IMR-90 (cell line): Measurements from ENCODE around the gene MUC20. TPM values are rescaled to one million over a fixed set of nuclear protein-coding genes. Genes with fewer than 3 reads are reported as not detected.

Experiments
- ATAC-seq: fragments of 200-7000 bp; cut with Tn5 transposase; 2 replicates; pipeline ENCODE4 v1.9.1; 2020; ENCODE audit warnings: low read depth, mild to moderate bottlenecking, moderate library complexity
- BruUV-seq: library from RNA; stranded (reverse); fragments of 400-500 nt; replicated peaks from 2 replicates; lab custom pipeline; 2021; lab: Mats Ljungman, UMichigan
- CTCF ChIA-PET: fragments of 300-600 bp; formaldehyde crosslinking; extraction: SDS; loops from one replicate; lab custom pipeline; 2021; ENCODE audit warnings: antibody characterized with exemption; lab: Yijun Ruan, JAX
- POLR2A ChIA-PET: fragments of 300-600 bp; sonication (Branson Sonifier 250); formaldehyde crosslinking; loops from one replicate; lab custom pipeline; 2022; ENCODE audit warnings: antibody characterized with exemption; ENCODE audit not compliant: unreplicated experiment; lab: Charles Lee
- DNase-seq: peaks from one replicate; pipeline ENCODE4 v3.0.0; 2013
- H2AFZ ChIP-seq: replicated peaks from 2 replicates; pipeline ENCODE3; 2013; ENCODE audit warnings: low read length, mild to moderate bottlenecking; ENCODE audit not compliant: poor library complexity
- H2AK5ac ChIP-seq: 2 replicates; pipeline ENCODE4 v1.6.1; 2013; ENCODE audit warnings: low read depth, low read length, inconsistent platforms
- H2AK9ac ChIP-seq: replicated peaks from 2 replicates; pipeline ENCODE3; 2013; ENCODE audit warnings: mild to moderate bottlenecking, low read depth, low read length, moderate library complexity; ENCODE audit not compliant: poor library complexity
- H2BK120ac ChIP-seq: 2 replicates; pipeline ENCODE4 v1.6.1; 2013; ENCODE audit warnings: low read depth, low read length, inconsistent platforms
- H2BK15ac ChIP-seq: 3 replicates; pipeline ENCODE4 v1.6.1; 2013; ENCODE audit warnings: low read depth, low read length, inconsistent platforms
- H2BK20ac ChIP-seq: 2 replicates; pipeline ENCODE4 v1.6.1; 2013; ENCODE audit warnings: low read depth, mild to moderate bottlenecking, inconsistent platforms, low read length, moderate library complexity
- H2BK5ac ChIP-seq: 2 replicates; pipeline ENCODE4 v1.6.1; 2013; ENCODE audit warnings: mild to moderate bottlenecking, low read depth, low read length, inconsistent platforms; ENCODE audit not compliant: poor library complexity, severe bottlenecking
- H3K14ac ChIP-seq: replicated peaks from 2 replicates; pipeline ENCODE4 v1.6.1; 2013; ENCODE audit warnings: low read depth, low read length, inconsistent platforms
- H3K18ac ChIP-seq: 2 replicates; pipeline ENCODE4 v1.6.1; 2013; ENCODE audit warnings: low read depth, low read length, control low read depth
- H3K23ac ChIP-seq: 2 replicates; pipeline ENCODE4 v1.6.1; 2013; ENCODE audit warnings: low read depth, low read length, inconsistent platforms
- H3K27ac ChIP-seq: 2 replicates; pipeline ENCODE4 v1.5.1; 2013; ENCODE audit warnings: mild to moderate bottlenecking, control low read depth, low read length; ENCODE audit not compliant: insufficient read depth
- H3K27me3 ChIP-seq: 2 replicates; pipeline ENCODE4 v1.6.1; 2013; ENCODE audit warnings: low read length; ENCODE audit not compliant: control insufficient read depth, insufficient read depth
- H3K36me3 ChIP-seq: 2 replicates; pipeline ENCODE4 v1.6.1; 2013; ENCODE audit warnings: low read length, mixed read lengths; ENCODE audit not compliant: control insufficient read depth, insufficient read depth
- H3K4ac ChIP-seq: 2 replicates; pipeline ENCODE4 v1.6.1; 2013; ENCODE audit warnings: low read depth, low read length, inconsistent platforms
- H3K4me1 ChIP-seq: 2 replicates; pipeline ENCODE4 v1.6.1; 2013; ENCODE audit warnings: low read length, mixed read lengths; ENCODE audit not compliant: control insufficient read depth, insufficient read depth
- H3K4me2 ChIP-seq: 2 replicates; pipeline ENCODE4 v1.6.1; 2013; ENCODE audit warnings: low read depth, mild to moderate bottlenecking, control low read depth, low read length, moderate library complexity
- H3K4me3 ChIP-seq: 2 replicates; pipeline ENCODE4 v1.5.1; 2013; ENCODE audit warnings: low read depth, mild to moderate bottlenecking, control low read depth, low read length, moderate library complexity; ENCODE audit not compliant: insufficient read depth
- H3K56ac ChIP-seq: 2 replicates; pipeline ENCODE4 v1.6.1; 2013; ENCODE audit warnings: low read length, inconsistent platforms; ENCODE audit not compliant: insufficient read depth; ENCODE audit errors: extremely low read depth
- H3K79me1 ChIP-seq, 2 experiments: 2 replicates each; pipeline ENCODE4 v1.6.1; 2013; ENCODE audit warnings: low read length in 2 of 2, inconsistent platforms in 1 of 2, low read depth in 1 of 2
- H3K9ac ChIP-seq: 2 replicates; pipeline ENCODE4 v1.6.1; 2013; ENCODE audit warnings: low read depth, low read length, control low read depth
- H3K9me1 ChIP-seq: 2 replicates; pipeline ENCODE4 v1.6.1; 2013; ENCODE audit warnings: low read length, inconsistent platforms; ENCODE audit not compliant: insufficient read depth
- H3K9me3 ChIP-seq: 2 replicates; pipeline ENCODE4 v1.6.1; 2013; ENCODE audit warnings: low read length; ENCODE audit not compliant: control insufficient read depth, insufficient read depth
- H4K20me1 ChIP-seq: 2 replicates; pipeline ENCODE4 v1.6.1; 2013; ENCODE audit warnings: low read length, inconsistent platforms; ENCODE audit not compliant: insufficient read depth
- H4K5ac ChIP-seq: 2 replicates; pipeline ENCODE4 v1.6.1; 2013; ENCODE audit warnings: mild to moderate bottlenecking, low read depth, low read length, control low read depth
- H4K8ac ChIP-seq, 2 experiments: 2 replicates each; pipeline ENCODE4 v1.6.1; 2013; ENCODE audit warnings: low read depth in 2 of 2, low read length in 2 of 2, control low read depth in 1 of 2, inconsistent platforms in 1 of 2
- H4K91ac ChIP-seq: 2 replicates; pipeline ENCODE4 v1.6.1; 2013; ENCODE audit warnings: low read depth, low read length, inconsistent platforms; ENCODE audit not compliant: insufficient read depth
- BHLHE40 ChIP-seq: fragments of 150-350 bp; IDR thresholded peaks from 2 replicates; pipeline ENCODE4 v1.6.1; 2016; ENCODE audit warnings: mild to moderate bottlenecking, low read depth, low read length
- CEBPB ChIP-seq: IDR thresholded peaks from 2 replicates; pipeline ENCODE4 v1.6.1; 2012; ENCODE audit warnings: low read depth, low read length, improper control_type of control experiment
- CHD1 ChIP-seq: IDR thresholded peaks from 2 replicates; pipeline ENCODE4 v1.6.1; 2012; ENCODE audit warnings: low read depth, low read length, improper control_type of control experiment
- FOS ChIP-seq: fragments of 150-350 bp; IDR thresholded peaks from 2 replicates; pipeline ENCODE4 v1.6.1; 2016; ENCODE audit warnings: low read depth, low read length
- MAFK ChIP-seq: IDR thresholded peaks from 2 replicates; pipeline ENCODE4 v1.6.1; 2012; ENCODE audit warnings: low read depth, low read length, improper control_type of control experiment
- MAZ ChIP-seq: IDR thresholded peaks from 2 replicates; pipeline ENCODE4 v1.6.1; 2012; ENCODE audit warnings: low read depth, mild to moderate bottlenecking, low read length, improper control_type of control experiment, moderate library complexity, borderline replicate concordance
- MXI1 ChIP-seq: IDR thresholded peaks from 2 replicates; pipeline ENCODE4 v1.6.1; 2012; ENCODE audit warnings: low read depth, mild to moderate bottlenecking, low read length, moderate library complexity, borderline replicate concordance
- NFE2L2 ChIP-seq: fragments of 150-350 bp; IDR thresholded peaks from 2 replicates; pipeline ENCODE4 v1.6.1; 2016; ENCODE audit warnings: low read depth, mild to moderate bottlenecking, low read length
- POLR2A ChIP-seq: IDR thresholded peaks from 2 replicates; pipeline ENCODE4 v1.6.1; 2012; ENCODE audit warnings: mild to moderate bottlenecking, low read depth, low read length
- RAD21 ChIP-seq: IDR thresholded peaks from 2 replicates; pipeline ENCODE4 v1.6.1; 2012; ENCODE audit warnings: low read length, improper control_type of control experiment
- RCOR1 ChIP-seq: IDR thresholded peaks from 2 replicates; pipeline ENCODE4 v1.6.1; 2012; ENCODE audit warnings: mild to moderate bottlenecking, low read length, improper control_type of control experiment; ENCODE audit not compliant: insufficient replicate concordance
- RFX5 ChIP-seq: IDR thresholded peaks from 2 replicates; pipeline ENCODE4 v1.8.0; 2012; ENCODE audit warnings: low read depth, mild to moderate bottlenecking, low read length, moderate library complexity
- SMC3 ChIP-seq: fragments of 150-350 bp; IDR thresholded peaks from 2 replicates; pipeline ENCODE4 v1.6.1; 2016; ENCODE audit warnings: low read depth, mild to moderate bottlenecking, antibody characterized with exemption, low read length, moderate library complexity
- WGBS, 2 experiments: methylation state at CpG; one replicate each; pipeline versions ENCODE4 v1.1.5 to v1.1.7; 2013; ENCODE audit warnings: missing lambda C conversion rate in 2 of 2; ENCODE audit not compliant: insufficient read length in 1 of 2; ENCODE audit errors: extremely low coverage in 2 of 2; 5-methylcytosine and 5-hydroxymethylcytosine counted together
- dilution Hi-C: fragments of 300-500 bp; cut with HindIII; formaldehyde crosslinking; loops from one replicate; pipeline ENCODE4 v1.14.3; 2018; ENCODE audit warnings: low sequenced_read_pairs; ENCODE audit not compliant: unreplicated experiment
- in situ Hi-C: fragments of 300-500 bp; cut with MboI; formaldehyde crosslinking; loops from 3 replicates; pipeline ENCODE4 v1.14.3; 2019; ENCODE audit warnings: low sequenced_read_pairs, inconsistent platforms, mixed read lengths
- intact Hi-C: fragments of 100-400 bp; cut with micrococcal nuclease; formaldehyde crosslinking; loops from 2 replicates; pipeline ENCODE4 v1.10.0; 2022
- polyA plus RNA-seq, 3 experiments: library from polyadenylated mRNA; depleted of rRNA; stranded (reverse); fragments of >200 nt; gene quantifications; 2 replicates each; pipeline ENCODE4 v1.2.3, GENCODE V29; 2012; ENCODE audit warnings: low replicate concordance in 1 of 3
- total RNA-seq: library from RNA; depleted of rRNA; stranded (reverse); fragments of >200 nt; gene quantifications from 2 replicates; pipeline ENCODE4 v1.2.3, GENCODE V29; 2012
- TF ChIP-seq, protein P1 (sequence below): conservative IDR thresholded peaks from 2 replicates; pipeline ENCODE4 v1.5.1; 2012; ENCODE audit warnings: mild to moderate bottlenecking, low read depth, low read length, improper control_type of control experiment
- TF ChIP-seq, protein P2 (sequence below): fragments of 150-350 bp; IDR thresholded peaks from 2 replicates; pipeline ENCODE4 v1.6.1; 2016; ENCODE audit warnings: low read depth, mild to moderate bottlenecking, low read length, moderate library complexity, borderline replicate concordance

MUC20 gene
- total and polyA plus RNA-seq, 2 of the 4 experiments (the other 2 are of a cell fraction), result 0.12 TPM; not detected in 1

DNA sequence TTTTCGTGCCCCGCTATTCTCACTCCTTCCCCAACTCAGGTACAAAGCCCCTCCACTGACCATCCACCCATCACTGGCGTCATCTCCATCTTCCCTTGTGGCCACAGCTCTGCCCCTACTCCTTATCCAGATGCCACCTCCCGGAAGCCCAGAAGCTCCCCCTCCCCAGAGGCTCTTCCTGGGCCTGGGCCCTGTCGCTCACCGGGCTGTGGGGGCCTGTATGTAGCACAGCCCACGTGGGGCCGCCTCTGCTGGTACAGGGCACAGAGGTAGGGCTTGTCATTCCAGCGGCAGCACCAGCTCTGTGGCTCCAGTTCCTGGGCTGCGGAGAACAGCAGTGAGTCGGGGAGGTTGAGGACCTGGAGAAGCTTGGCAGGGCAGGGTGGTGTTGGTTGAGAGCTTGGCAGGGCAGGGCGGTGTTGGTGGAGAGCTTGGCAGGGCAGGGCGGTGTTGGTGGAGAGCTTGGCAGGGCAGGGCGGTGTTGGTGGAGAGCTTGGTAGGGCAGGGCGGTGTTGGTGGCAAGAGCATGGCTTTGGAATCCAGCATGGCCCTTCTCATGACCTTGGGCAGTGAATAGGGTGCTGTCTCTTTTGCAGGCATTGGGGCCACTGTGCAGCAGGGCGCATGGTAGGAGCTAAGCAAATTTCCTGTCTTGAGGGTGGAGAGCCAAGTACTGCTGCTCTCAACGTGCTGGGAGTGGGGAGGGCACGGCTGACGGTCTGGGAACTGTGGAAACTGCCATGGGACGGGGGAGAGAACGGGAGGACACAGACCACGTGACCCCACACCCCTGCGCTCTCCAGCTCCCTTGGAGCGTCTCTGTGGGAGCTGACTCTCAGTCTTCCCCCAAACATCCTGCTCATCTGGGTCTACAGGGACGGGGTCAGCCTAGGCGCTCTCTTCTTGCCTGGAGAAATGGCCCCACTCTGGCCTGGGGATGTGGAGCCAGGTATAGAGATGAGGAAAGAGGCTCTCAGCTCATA, 43.4 kb downstream of the MUC20 start:
- H2BK15ac ChIP-seq, result no peak overlapping the region
- H2AFZ ChIP-seq, result no peak overlapping the region
- DNase-seq (no peak), ATAC-seq (no peak)
- BruUV-seq, result no TSS peak
- H4K91ac ChIP-seq, result no peak overlapping the region
- no peak overlapping the region for H3K23ac ChIP-seq
- H3K4ac ChIP-seq, result no peak overlapping the region
- H3K79me1 ChIP-seq, result no peaks in the 10 kb centered on the region
- peaks cover 54% of the 10 kb centered on the region for H3K27me3 ChIP-seq
- no peak overlapping the region for H2AK9ac ChIP-seq
- H2BK5ac ChIP-seq, result no peak overlapping the region
- H3K56ac ChIP-seq, result no peak overlapping the region
- intact Hi-C loops, result no loop called here
- no peak overlapping the region for H4K8ac ChIP-seq
- dilution Hi-C loops, result no loop called here
- 63% methylated on average over 5 of the region's 26 CpGs; no CpG with 5 or more reads in 1 of the 2 experiments for WGBS, 2 experiments
- H3K27ac ChIP-seq, result no peak overlapping the region
- H3K36me3 ChIP-seq, result no peaks in the 10 kb centered on the region
- no peak overlapping the region for H3K18ac ChIP-seq
- H2BK120ac ChIP-seq, result no peak overlapping the region
- no peak overlapping the region for H3K4me3 ChIP-seq
- H4K20me1 ChIP-seq, result no peaks in the 10 kb centered on the region
- no peak overlapping the region for H4K5ac ChIP-seq
- no peak overlapping the region for H2BK20ac ChIP-seq
- no peak overlapping the region for H3K14ac ChIP-seq
- H2AK5ac ChIP-seq, result no peak overlapping the region
- no peak overlapping the region for H3K9ac ChIP-seq
- TF ChIP-seq, protein P1, sequence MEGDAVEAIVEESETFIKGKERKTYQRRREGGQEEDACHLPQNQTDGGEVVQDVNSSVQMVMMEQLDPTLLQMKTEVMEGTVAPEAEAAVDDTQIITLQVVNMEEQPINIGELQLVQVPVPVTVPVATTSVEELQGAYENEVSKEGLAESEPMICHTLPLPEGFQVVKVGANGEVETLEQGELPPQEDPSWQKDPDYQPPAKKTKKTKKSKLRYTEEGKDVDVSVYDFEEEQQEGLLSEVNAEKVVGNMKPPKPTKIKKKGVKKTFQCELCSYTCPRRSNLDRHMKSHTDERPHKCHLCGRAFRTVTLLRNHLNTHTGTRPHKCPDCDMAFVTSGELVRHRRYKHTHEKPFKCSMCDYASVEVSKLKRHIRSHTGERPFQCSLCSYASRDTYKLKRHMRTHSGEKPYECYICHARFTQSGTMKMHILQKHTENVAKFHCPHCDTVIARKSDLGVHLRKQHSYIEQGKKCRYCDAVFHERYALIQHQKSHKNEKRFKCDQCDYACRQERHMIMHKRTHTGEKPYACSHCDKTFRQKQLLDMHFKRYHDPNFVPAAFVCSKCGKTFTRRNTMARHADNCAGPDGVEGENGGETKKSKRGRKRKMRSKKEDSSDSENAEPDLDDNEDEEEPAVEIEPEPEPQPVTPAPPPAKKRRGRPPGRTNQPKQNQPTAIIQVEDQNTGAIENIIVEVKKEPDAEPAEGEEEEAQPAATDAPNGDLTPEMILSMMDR, result no peak
- TF ChIP-seq NFE2L2, result no peak
- TF ChIP-seq, protein P2, sequence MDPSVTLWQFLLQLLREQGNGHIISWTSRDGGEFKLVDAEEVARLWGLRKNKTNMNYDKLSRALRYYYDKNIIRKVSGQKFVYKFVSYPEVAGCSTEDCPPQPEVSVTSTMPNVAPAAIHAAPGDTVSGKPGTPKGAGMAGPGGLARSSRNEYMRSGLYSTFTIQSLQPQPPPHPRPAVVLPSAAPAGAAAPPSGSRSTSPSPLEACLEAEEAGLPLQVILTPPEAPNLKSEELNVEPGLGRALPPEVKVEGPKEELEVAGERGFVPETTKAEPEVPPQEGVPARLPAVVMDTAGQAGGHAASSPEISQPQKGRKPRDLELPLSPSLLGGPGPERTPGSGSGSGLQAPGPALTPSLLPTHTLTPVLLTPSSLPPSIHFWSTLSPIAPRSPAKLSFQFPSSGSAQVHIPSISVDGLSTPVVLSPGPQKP, result no peak
- TF ChIP-seq CEBPB, result no peak
- TF ChIP-seq BHLHE40, result no peak
- no peak for TF ChIP-seq RAD21
- no peak for TF ChIP-seq POLR2A
- no peak for TF ChIP-seq MAFK
- no peak for TF ChIP-seq RFX5
- no peak for TF ChIP-seq SMC3
- no peak for TF ChIP-seq MAZ
- TF ChIP-seq CHD1, result no peak
- TF ChIP-seq FOS, result no peak
- no peak for TF ChIP-seq MXI1
- TF ChIP-seq RCOR1, result no peak
- H3K4me2 ChIP-seq, result no peak overlapping the region
- no peaks in the 10 kb centered on the region for H3K9me1 ChIP-seq
- peaks cover 3% of the 10 kb centered on the region; the same call in 1 of the 2 replicates for H3K9me3 ChIP-seq
- POLR2A ChIA-PET, result no interaction called here
- in situ Hi-C loops, result no loop called here
- CTCF ChIA-PET, result no interaction called here
- no peaks in the 10 kb centered on the region for H3K4me1 ChIP-seq
